Osteoblast (primary cell): ENCODE data around the gene C20orf204. TPM values are rescaled to one million over a fixed set of nuclear protein-coding genes. Genes with fewer than 3 reads are reported as not detected.

ENCODE experiments used
- DNase-seq: peaks from one replicate; pipeline ENCODE4 v3.0.0; 2011; ENCODE audit warnings: low spot score, mixed read lengths; ENCODE audit not compliant: insufficient read length; ENCODE audit errors: missing footprints
- H2AFZ ChIP-seq: 2 replicates; pipeline ENCODE4 v1.6.0; 2011; ENCODE audit warnings: mild to moderate bottlenecking, low read length
- H3K27ac ChIP-seq: 2 replicates; pipeline ENCODE4 v1.5.1; 2011; ENCODE audit warnings: mild to moderate bottlenecking, low read depth, low read length, moderate library complexity
- H3K27me3 ChIP-seq: 2 replicates; pipeline ENCODE4 v1.6.0; 2012; ENCODE audit warnings: mild to moderate bottlenecking, control low read depth, inconsistent platforms, low read length, moderate library complexity; ENCODE audit not compliant: insufficient read depth
- H3K36me3 ChIP-seq: 2 replicates; pipeline ENCODE4 v1.5.1; 2011; ENCODE audit warnings: mild to moderate bottlenecking, low read length, control low read depth, moderate library complexity; ENCODE audit not compliant: insufficient read depth
- H3K4me1 ChIP-seq: 2 replicates; pipeline ENCODE4 v1.5.1; 2011; ENCODE audit warnings: mild to moderate bottlenecking, low read length, control low read depth, moderate library complexity; ENCODE audit not compliant: insufficient read depth
- H3K4me2 ChIP-seq: 2 replicates; pipeline ENCODE4 v1.6.0; 2011; ENCODE audit warnings: mild to moderate bottlenecking, low read length; ENCODE audit not compliant: insufficient read depth
- H3K4me3 ChIP-seq: fragments of 200-600 bp; sonication (generic); 3 replicates; pipeline ENCODE4 v1.5.1; 2012; ENCODE audit warnings: mild to moderate bottlenecking, low read length, inconsistent platforms; ENCODE audit not compliant: insufficient read depth
- H3K79me2 ChIP-seq: 2 replicates; pipeline ENCODE4 v1.6.0; 2012; ENCODE audit warnings: mild to moderate bottlenecking, low read length, control low read depth, inconsistent platforms; ENCODE audit not compliant: insufficient read depth
- H3K9me3 ChIP-seq: 2 replicates; pipeline ENCODE4 v1.5.1; 2011; ENCODE audit warnings: low read depth, low read length, control low read depth
- H4K20me1 ChIP-seq: 2 replicates; pipeline ENCODE4 v1.6.0; 2012; ENCODE audit warnings: mild to moderate bottlenecking, low read length, control low read depth; ENCODE audit not compliant: insufficient read depth
- CTCF ChIP-seq: IDR thresholded peaks from 2 replicates; pipeline ENCODE4 v1.5.1; 2011; ENCODE audit warnings: mild to moderate bottlenecking, low read depth, low read length, moderate library complexity; ENCODE audit errors: extremely low read depth
- total RNA-seq: library from RNA; depleted of rRNA; stranded (reverse); fragments of >200 nt; gene quantifications from 2 replicates; pipeline ENCODE4 v1.2.3, GENCODE V29; 2012

The C20orf204 gene
- total RNA-seq, 1 donor, result 1.1 TPM

- no peaks in the 10 kb centered on the region for H4K20me1 ChIP-seq
- no peak for DNase-seq
- no peak within 1 kb of the TSS for H3K4me3 ChIP-seq
- no peaks in the 10 kb centered on the region for H3K36me3 ChIP-seq
- peaks cover 2% of the 10 kb centered on the region for H3K4me1 ChIP-seq
- H3K27me3 ChIP-seq, result peaks cover 24% of the 10 kb centered on the region
- H3K79me2 ChIP-seq, result no peaks in the 10 kb centered on the region
- no peak within 1 kb of the TSS for H2AFZ ChIP-seq
- H3K27ac ChIP-seq, result no peak within 1 kb of the TSS
- H3K4me2 ChIP-seq, result no peak within 1 kb of the TSS
- H3K9me3 ChIP-seq, result no peaks in the 10 kb centered on the region
- TF ChIP-seq CTCF, result no peak
These were observed 13.3 kb downstream of the C20orf204 start, which contains the start of gene SOX18 for GRCh38 chr20:64049060-64049877. Gene SOX18 (minus strand): TSS chr20:64049639. CDS start chr20:64049516, 123 bp downstream.

- no peaks in the 10 kb centered on the region for H4K20me1 ChIP-seq
- no peak overlapping the region for H2AFZ ChIP-seq
- H3K27me3 ChIP-seq, result peaks cover 24% of the 10 kb centered on the region
- DNase-seq, result no peak
- no peaks in the 10 kb centered on the region for H3K36me3 ChIP-seq
- H3K9me3 ChIP-seq, result no peaks in the 10 kb centered on the region
- no peak overlapping the region for H3K27ac ChIP-seq
- H3K4me1 ChIP-seq, result peaks cover 6% of the 10 kb centered on the region
- TF ChIP-seq CTCF, result no peak
- H3K79me2 ChIP-seq, result no peaks in the 10 kb centered on the region
- no peak overlapping the region for H3K4me2 ChIP-seq
- H3K4me3 ChIP-seq, result no peak overlapping the region
These were observed 13.9 kb downstream of the C20orf204 start for GRCh38 chr20:64049878-64050260.

GRCh38 chr20:64050261-64051032 lies 14.5 kb downstream of the C20orf204 start:
- H3K27me3 ChIP-seq, result peaks cover 24% of the 10 kb centered on the region
- TF ChIP-seq CTCF, result no peak
- peaks cover 6% of the 10 kb centered on the region for H3K4me1 ChIP-seq

GRCh38 chr20:64051033-64051452 lies 15.1 kb downstream of the C20orf204 start:
- Histone ChIP-seq H3K4me1 (peaks cover 12% of the 10 kb centered on the region), H3K27ac (no peak overlapping the region)

More at GRCh38 chr20:64050261-64051032, 14.5 kb downstream of the C20orf204 start:
- Histone ChIP-seq H4K20me1 (no peaks in the 10 kb centered on the region), H3K79me2 (no peaks in the 10 kb centered on the region), H3K4me3 (no peak overlapping the region), H3K27ac (no peak overlapping the region), H3K4me2 (no peak overlapping the region), H2AFZ (no peak overlapping the region), H3K9me3 (no peaks in the 10 kb centered on the region), H3K36me3 (no peaks in the 10 kb centered on the region)
- DNase-seq, result no peak

More at GRCh38 chr20:64051033-64051452, 15.1 kb downstream of the C20orf204 start:
- H3K79me2 ChIP-seq, result no peaks in the 10 kb centered on the region
- no peaks in the 10 kb centered on the region for H3K36me3 ChIP-seq
- H3K27me3 ChIP-seq, result peaks cover 23% of the 10 kb centered on the region
- H4K20me1 ChIP-seq, result no peaks in the 10 kb centered on the region
- no peak for TF ChIP-seq CTCF
- DNase-seq, result no peak
- no peak overlapping the region for H2AFZ ChIP-seq
- no peaks in the 10 kb centered on the region for H3K9me3 ChIP-seq
- no peak overlapping the region for H3K4me2 ChIP-seq
- H3K4me3 ChIP-seq, result no peak overlapping the region
